NCI-H187 treated with DMSO at 0.1 percent for 48 hours (cell line): ENCODE measurements around the gene POLE2.
A peak's percentile ranks its signal among the peaks of the same experiment; 100 is the strongest.
"Not testable (repeated sequence)": the region's sequence is repeated elsewhere in the genome, so short reads cannot be mapped to it uniquely, and the experiment has no call there.

ENCODE experiments used
- DNase-seq: peaks from one replicate; lab custom pipeline; 2025; lab: John Stamatoyannopoulos, UW

POLE2 gene

DNA sequence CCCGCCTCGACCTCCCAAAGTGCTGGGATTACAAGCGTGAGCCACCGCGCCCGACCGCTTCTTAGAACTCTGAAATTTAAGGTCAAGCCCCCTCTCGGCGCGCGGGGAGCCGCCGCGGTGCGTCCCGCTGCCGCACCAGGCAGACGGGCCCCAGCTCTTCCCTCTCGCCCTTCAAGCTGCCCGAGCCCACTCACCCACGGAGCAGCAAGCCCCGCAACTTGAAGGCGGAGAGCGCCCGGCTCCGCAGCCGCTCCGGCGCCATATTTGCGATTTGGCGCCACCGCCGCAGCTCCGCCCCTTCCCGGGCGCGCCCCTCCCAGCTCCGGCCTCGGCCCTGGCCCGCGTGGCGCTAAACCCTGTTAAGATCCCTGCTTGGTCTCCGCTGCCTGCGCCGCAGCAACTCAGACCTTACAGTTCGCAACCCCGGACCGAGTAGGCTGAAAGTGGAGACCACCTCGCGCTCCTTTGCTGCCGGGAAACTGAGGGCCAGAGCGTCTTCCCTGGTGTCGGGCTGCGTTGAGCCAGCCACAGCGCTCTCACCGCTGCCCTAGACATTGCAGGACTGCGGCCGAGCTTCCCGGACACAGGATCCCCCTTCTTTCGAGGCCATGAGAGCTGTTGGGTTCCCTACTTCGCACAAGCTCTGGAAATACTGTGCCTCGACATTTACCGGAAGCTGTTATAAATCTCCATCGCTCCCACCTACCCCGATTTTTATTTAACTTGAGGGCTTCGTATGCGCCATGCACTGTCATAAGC, at the start of gene POLE2:
POLE2 (minus strand) TSS at position 273 of the 759 bp plus-strand sequence; CDS start at position 262, 11 bp downstream.
- DNase-seq, result peak; percentile 42

DNA sequence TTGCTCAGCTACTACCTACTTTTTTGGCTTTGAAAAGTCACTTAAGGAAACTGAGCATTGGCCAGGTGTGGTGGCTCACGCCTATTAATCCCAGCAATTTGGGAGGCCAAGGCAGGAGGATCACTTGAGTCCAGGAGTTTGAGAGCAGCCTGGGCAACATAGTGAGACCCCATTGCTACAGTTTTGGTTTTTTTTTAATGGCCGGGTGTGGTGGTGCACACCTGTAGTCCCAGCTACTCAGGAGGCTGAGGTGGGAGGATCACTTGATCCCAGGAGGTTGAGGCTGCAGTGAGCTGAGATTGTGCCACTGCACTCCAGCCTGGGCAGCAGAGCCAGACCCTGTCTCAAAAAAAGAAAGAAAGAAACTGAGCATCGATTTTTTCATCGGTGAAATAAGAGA, 47.7 kb upstream of the POLE2 start:
- DNase-seq, result not testable (repeated sequence)

GRCh38 chr14:49733836-49734235, 45.8 kb upstream of the POLE2 start:
- no peak for DNase-seq

GRCh38 chr14:49732896-49733295, 44.9 kb upstream of the POLE2 start:
- DNase-seq, result no peak

DNA sequence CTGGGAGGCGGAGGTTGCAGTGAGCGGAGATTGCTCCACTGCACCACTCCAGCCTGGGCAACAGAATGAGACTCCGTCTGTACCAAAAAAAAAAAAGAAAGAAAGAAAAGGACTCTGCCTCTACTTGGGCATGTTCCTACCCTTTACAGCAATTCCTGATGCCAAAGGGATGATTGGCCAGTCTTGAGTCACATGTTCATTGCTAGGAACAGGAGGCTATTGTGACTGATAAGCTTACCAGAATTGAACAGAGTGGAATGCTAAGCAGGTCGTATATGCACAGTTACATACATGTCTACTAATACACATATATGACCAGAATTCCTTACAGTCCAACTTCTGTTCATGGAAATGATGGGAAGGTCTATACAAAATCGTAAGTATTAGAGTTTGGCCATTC, 39.2 kb upstream of the POLE2 start:
- DNase-seq, result no peak

- DNase-seq, result not testable (repeated sequence)
These were observed 33.9 kb upstream of the POLE2 start for GRCh38 chr14:49721733-49722435.

GRCh38 chr14:49720744-49721143, 32.7 kb upstream of the POLE2 start:
- no peak for DNase-seq

- not testable (repeated sequence) for DNase-seq
These were observed 23.0 kb upstream of the POLE2 start for GRCh38 chr14:49710993-49711392.

DNA sequence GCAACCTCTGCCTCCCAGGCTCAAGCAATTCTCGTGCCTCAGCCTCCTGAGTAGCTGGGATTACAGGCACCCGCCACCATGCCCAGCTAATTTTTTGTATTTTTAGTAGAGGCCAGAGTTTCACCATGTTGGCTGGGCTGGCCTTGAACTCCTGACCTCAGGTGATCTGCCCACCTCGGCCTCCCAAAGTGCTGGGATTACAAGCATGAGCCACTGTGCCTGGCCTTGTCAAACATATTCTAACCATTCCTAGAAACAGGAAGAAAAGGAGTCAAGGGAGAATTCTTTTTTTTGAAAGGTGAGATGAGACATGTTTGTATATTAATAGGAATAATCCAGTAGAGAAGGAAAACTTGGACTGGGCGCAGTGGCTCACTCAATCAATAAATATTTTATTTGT, 16.5 kb upstream of the POLE2 start:
- not testable (repeated sequence) for DNase-seq

DNA sequence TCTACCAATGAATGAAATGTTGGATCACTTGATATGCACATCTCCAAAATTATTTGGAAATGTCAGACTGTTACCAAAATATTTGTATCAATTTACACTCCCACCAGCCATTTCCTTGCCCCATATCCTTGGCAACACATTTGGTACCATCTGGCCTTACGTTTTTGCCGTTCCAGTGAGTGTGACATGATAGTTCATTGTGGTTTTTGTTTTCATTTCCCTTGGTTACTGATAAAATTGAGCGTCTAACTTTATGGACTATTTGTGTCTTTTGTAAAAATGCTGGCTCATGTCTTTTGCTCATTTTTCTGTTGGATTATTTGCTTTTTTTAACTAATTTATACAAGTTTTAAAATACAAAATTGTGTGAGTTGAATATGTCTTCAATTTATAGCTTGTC, 16.0 kb upstream of the POLE2 start:
- no peak for DNase-seq

DNA sequence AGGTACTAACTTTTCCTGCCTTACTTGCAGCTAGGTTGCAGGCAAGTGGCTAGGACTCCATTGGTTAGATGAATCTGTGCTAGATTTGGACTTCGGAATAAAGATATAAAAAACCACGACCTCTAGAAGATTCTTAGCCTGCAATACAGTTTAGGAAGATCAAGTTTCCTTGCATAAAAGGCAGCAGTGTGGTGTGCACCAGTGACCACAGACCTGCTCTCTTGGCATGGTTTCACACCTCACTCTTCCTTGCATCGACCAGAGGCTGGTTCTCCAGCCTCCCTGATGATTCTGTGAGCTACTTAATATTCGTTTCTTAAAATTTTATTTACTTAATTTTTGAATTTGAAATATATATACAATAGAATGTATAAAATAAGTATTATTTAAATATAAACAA, 14.7 kb upstream of the POLE2 start:
- no peak for DNase-seq

DNA sequence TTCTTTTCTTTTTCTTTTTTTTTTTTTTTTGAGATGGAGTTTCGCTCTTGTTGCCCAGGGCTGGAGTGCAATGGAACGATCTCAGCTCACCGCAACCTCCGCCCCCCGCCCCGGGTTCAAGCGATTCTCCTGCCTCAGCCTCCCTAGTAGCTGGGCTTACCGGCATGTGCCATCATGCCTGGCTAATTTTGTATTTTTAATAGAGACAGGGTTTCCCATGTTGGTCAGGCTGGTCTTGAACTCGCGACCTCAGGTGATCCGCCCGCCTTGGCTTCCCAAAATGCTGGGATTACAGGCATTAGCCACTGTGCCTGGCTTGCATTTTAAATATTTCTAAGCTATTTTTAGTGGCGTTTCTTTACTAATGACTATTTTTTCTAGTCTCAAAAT, 5.7 kb upstream of the POLE2 start:
- DNase-seq, result not testable (repeated sequence)

DNA sequence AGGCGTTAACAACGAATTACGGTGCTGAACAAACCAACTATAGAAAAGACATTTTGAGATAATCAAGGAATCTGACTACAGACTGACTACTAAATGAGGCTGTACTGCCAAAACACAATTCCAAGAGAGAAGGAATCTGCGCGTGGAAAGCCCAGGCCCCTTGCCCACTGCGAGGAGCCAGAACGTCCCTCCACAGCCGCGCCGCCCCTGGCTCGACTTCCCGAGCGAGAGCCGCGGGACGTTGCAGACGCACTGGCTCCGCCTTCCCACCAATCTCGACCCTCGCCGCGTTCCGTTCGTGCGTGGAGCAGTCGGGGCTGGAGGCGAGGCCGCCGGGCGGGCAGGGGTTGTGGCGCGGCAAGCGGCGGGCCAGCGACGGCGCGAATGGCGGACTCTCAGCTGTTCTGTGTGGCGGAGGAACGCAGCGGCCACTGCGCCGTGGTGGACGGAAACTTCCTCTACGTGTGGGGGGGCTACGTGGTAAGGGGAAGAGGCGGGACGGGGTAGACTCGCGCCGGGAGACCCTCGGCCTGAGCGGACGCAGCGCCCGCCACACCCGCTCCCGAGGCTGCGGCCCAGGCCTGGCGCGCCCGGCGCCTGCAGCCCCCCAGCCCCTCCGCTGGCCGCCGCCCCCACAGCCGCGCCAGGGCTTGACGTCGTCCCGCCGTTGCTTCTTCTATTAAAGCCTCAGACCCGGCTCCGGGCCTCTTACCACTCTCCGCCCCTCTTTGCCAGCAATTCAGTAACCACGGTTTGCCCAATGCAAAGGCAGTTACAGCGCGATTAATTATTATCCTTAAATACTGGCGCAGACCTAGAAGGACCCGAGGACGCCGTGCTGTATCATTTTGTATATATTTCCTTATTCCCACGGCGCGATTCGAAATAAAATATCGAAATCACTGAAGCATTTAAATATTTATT, 5.1 kb upstream of the POLE2 start, which contains the start of gene KLHDC1:
KLHDC1 (plus strand) TSS at position 310 of the 924 bp plus-strand sequence; CDS start at position 385, 75 bp downstream.
- peak; percentile 19 for DNase-seq

- DNase-seq, result no peak
These were observed 4.3 kb upstream of the POLE2 start for GRCh38 chr14:49692193-49692757.

GRCh38 chr14:49691031-49691430, 3.0 kb upstream of the POLE2 start:
- DNase-seq, result no peak

DNA sequence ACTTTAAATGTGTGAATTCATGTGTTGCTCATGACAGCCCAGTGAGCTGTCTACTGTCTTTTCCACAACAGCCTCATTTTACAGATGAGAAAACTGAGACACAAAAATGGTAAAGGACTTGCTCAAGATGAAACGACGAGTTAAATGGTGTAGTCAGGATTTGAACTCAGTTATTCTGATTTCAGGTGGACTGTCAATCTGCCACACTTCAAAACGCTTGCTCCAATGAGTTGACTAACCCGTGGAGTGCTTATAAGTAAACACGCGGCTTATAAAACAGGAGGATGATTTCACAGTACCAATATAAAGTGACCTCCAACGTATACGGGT, 652 bp upstream of the POLE2 start:
- no peak for DNase-seq

DNA sequence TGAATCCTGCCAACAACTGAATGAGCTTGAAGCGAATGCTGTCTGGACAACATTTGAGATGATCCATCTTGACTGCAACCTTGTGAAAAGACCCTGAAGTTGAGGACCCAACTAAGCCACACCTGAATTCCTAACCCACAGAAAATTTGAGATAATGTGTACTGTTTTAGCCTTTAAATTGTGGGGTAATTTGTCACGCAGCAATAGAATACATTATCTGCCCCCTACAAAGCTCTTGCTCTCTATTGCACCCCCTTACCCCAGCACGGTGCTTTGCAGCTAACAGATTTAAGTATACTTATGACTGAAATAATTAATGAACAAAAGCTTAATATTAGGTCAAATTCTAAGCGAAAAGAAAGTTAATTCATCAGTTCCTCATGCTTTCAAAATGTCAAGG, 1.6 kb downstream of the POLE2 start:
- DNase-seq, result no peak

DNA sequence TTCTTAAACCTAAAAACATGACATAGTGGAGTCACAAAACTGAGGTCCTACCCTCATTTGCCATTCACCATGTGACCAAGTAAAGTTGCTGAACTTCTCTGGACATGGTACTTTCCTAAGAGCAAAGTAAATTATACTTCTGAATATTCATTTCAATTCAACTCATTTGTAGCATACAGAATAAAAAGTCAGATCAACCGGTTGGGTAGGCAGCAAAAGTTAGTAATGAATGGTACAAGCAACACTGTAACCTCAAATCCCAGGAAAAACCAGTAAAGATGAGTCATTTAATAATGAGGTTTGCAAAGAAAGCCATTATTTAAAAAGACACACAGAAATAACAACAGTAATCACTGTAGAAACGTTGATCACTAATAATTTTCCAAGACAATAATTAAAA, 8.7 kb downstream of the POLE2 start:
- DNase-seq, result no peak

DNA sequence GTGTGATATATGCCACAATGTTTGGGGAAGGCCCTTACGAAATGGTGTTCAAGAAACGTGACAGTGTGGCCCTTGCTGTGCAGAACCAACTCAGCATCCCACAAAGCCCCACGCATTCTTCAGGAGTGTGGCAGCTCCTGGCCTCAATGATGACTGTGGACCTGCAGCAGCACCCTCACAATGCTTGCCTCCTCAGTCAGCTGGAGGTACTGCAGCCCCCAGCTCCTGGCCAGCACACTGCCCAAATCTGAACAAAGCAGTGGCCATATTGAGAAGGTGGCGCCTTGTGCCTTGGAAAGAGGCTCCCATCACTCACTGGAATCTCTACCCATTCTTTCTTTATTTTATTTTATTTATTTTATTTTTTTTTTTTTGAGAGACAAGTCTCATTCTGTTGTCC, 10.4 kb downstream of the POLE2 start:
- DNase-seq, result no peak

- no peak for DNase-seq
These were observed 14.4 kb downstream of the POLE2 start for GRCh38 chr14:49673586-49673985.

GRCh38 chr14:49670475-49670874, 17.5 kb downstream of the POLE2 start:
- DNase-seq, result no peak
